IMR-90 (cell line): Measurements from ENCODE around the gene SAMD4B. TPM values are rescaled to one million over a fixed set of nuclear protein-coding genes. Genes with fewer than 3 reads are reported as not detected.

Experiments used
- ATAC-seq: fragments of 200-7000 bp; cut with Tn5 transposase; 2 replicates; pipeline ENCODE4 v1.9.1; 2020; ENCODE audit warnings: low read depth, mild to moderate bottlenecking, moderate library complexity
- BruUV-seq: library from RNA; stranded (reverse); fragments of 400-500 nt; replicated peaks from 2 replicates; lab custom pipeline; 2021; lab: Mats Ljungman, UMichigan
- CTCF ChIA-PET: fragments of 300-600 bp; formaldehyde crosslinking; extraction: SDS; loops from one replicate; lab custom pipeline; 2021; ENCODE audit warnings: antibody characterized with exemption; lab: Yijun Ruan, JAX
- POLR2A ChIA-PET: fragments of 300-600 bp; sonication (Branson Sonifier 250); formaldehyde crosslinking; loops from one replicate; lab custom pipeline; 2022; ENCODE audit warnings: antibody characterized with exemption; ENCODE audit not compliant: unreplicated experiment; lab: Charles Lee
- DNase-seq: peaks from one replicate; pipeline ENCODE4 v3.0.0; 2013
- H2AFZ ChIP-seq: replicated peaks from 2 replicates; pipeline ENCODE3; 2013; ENCODE audit warnings: low read length, mild to moderate bottlenecking; ENCODE audit not compliant: poor library complexity
- H2AK5ac ChIP-seq: 2 replicates; pipeline ENCODE4 v1.6.1; 2013; ENCODE audit warnings: low read depth, low read length, inconsistent platforms
- H2AK9ac ChIP-seq: replicated peaks from 2 replicates; pipeline ENCODE3; 2013; ENCODE audit warnings: mild to moderate bottlenecking, low read depth, low read length, moderate library complexity; ENCODE audit not compliant: poor library complexity
- H2BK120ac ChIP-seq: 2 replicates; pipeline ENCODE4 v1.6.1; 2013; ENCODE audit warnings: low read depth, low read length, inconsistent platforms
- H2BK15ac ChIP-seq: 3 replicates; pipeline ENCODE4 v1.6.1; 2013; ENCODE audit warnings: low read depth, low read length, inconsistent platforms
- H2BK20ac ChIP-seq: 2 replicates; pipeline ENCODE4 v1.6.1; 2013; ENCODE audit warnings: low read depth, mild to moderate bottlenecking, inconsistent platforms, low read length, moderate library complexity
- H2BK5ac ChIP-seq: 2 replicates; pipeline ENCODE4 v1.6.1; 2013; ENCODE audit warnings: mild to moderate bottlenecking, low read depth, low read length, inconsistent platforms; ENCODE audit not compliant: poor library complexity, severe bottlenecking
- H3K14ac ChIP-seq: replicated peaks from 2 replicates; pipeline ENCODE4 v1.6.1; 2013; ENCODE audit warnings: low read depth, low read length, inconsistent platforms
- H3K18ac ChIP-seq: 2 replicates; pipeline ENCODE4 v1.6.1; 2013; ENCODE audit warnings: low read depth, low read length, control low read depth
- H3K23ac ChIP-seq: 2 replicates; pipeline ENCODE4 v1.6.1; 2013; ENCODE audit warnings: low read depth, low read length, inconsistent platforms
- H3K27ac ChIP-seq: 2 replicates; pipeline ENCODE4 v1.5.1; 2013; ENCODE audit warnings: mild to moderate bottlenecking, control low read depth, low read length; ENCODE audit not compliant: insufficient read depth
- H3K27me3 ChIP-seq: 2 replicates; pipeline ENCODE4 v1.6.1; 2013; ENCODE audit warnings: low read length; ENCODE audit not compliant: control insufficient read depth, insufficient read depth
- H3K36me3 ChIP-seq: 2 replicates; pipeline ENCODE4 v1.6.1; 2013; ENCODE audit warnings: low read length, mixed read lengths; ENCODE audit not compliant: control insufficient read depth, insufficient read depth
- H3K4ac ChIP-seq: 2 replicates; pipeline ENCODE4 v1.6.1; 2013; ENCODE audit warnings: low read depth, low read length, inconsistent platforms
- H3K4me1 ChIP-seq: 2 replicates; pipeline ENCODE4 v1.6.1; 2013; ENCODE audit warnings: low read length, mixed read lengths; ENCODE audit not compliant: control insufficient read depth, insufficient read depth
- H3K4me2 ChIP-seq: 2 replicates; pipeline ENCODE4 v1.6.1; 2013; ENCODE audit warnings: low read depth, mild to moderate bottlenecking, control low read depth, low read length, moderate library complexity
- H3K4me3 ChIP-seq: 2 replicates; pipeline ENCODE4 v1.5.1; 2013; ENCODE audit warnings: low read depth, mild to moderate bottlenecking, control low read depth, low read length, moderate library complexity; ENCODE audit not compliant: insufficient read depth
- H3K56ac ChIP-seq: 2 replicates; pipeline ENCODE4 v1.6.1; 2013; ENCODE audit warnings: low read length, inconsistent platforms; ENCODE audit not compliant: insufficient read depth; ENCODE audit errors: extremely low read depth
- H3K79me1 ChIP-seq, 2 experiments: 2 replicates each; pipeline ENCODE4 v1.6.1; 2013; ENCODE audit warnings: low read length in 2 of 2, inconsistent platforms in 1 of 2, low read depth in 1 of 2
- H3K9ac ChIP-seq: 2 replicates; pipeline ENCODE4 v1.6.1; 2013; ENCODE audit warnings: low read depth, low read length, control low read depth
- H3K9me1 ChIP-seq: 2 replicates; pipeline ENCODE4 v1.6.1; 2013; ENCODE audit warnings: low read length, inconsistent platforms; ENCODE audit not compliant: insufficient read depth
- H3K9me3 ChIP-seq: 2 replicates; pipeline ENCODE4 v1.6.1; 2013; ENCODE audit warnings: low read length; ENCODE audit not compliant: control insufficient read depth, insufficient read depth
- H4K20me1 ChIP-seq: 2 replicates; pipeline ENCODE4 v1.6.1; 2013; ENCODE audit warnings: low read length, inconsistent platforms; ENCODE audit not compliant: insufficient read depth
- H4K5ac ChIP-seq: 2 replicates; pipeline ENCODE4 v1.6.1; 2013; ENCODE audit warnings: mild to moderate bottlenecking, low read depth, low read length, control low read depth
- H4K8ac ChIP-seq, 2 experiments: 2 replicates each; pipeline ENCODE4 v1.6.1; 2013; ENCODE audit warnings: low read depth in 2 of 2, low read length in 2 of 2, control low read depth in 1 of 2, inconsistent platforms in 1 of 2
- H4K91ac ChIP-seq: 2 replicates; pipeline ENCODE4 v1.6.1; 2013; ENCODE audit warnings: low read depth, low read length, inconsistent platforms; ENCODE audit not compliant: insufficient read depth
- BHLHE40 ChIP-seq: fragments of 150-350 bp; IDR thresholded peaks from 2 replicates; pipeline ENCODE4 v1.6.1; 2016; ENCODE audit warnings: mild to moderate bottlenecking, low read depth, low read length
- CEBPB ChIP-seq: IDR thresholded peaks from 2 replicates; pipeline ENCODE4 v1.6.1; 2012; ENCODE audit warnings: low read depth, low read length, improper control_type of control experiment
- CHD1 ChIP-seq: IDR thresholded peaks from 2 replicates; pipeline ENCODE4 v1.6.1; 2012; ENCODE audit warnings: low read depth, low read length, improper control_type of control experiment
- FOS ChIP-seq: fragments of 150-350 bp; IDR thresholded peaks from 2 replicates; pipeline ENCODE4 v1.6.1; 2016; ENCODE audit warnings: low read depth, low read length
- MAFK ChIP-seq: IDR thresholded peaks from 2 replicates; pipeline ENCODE4 v1.6.1; 2012; ENCODE audit warnings: low read depth, low read length, improper control_type of control experiment
- MAZ ChIP-seq: IDR thresholded peaks from 2 replicates; pipeline ENCODE4 v1.6.1; 2012; ENCODE audit warnings: low read depth, mild to moderate bottlenecking, low read length, improper control_type of control experiment, moderate library complexity, borderline replicate concordance
- MXI1 ChIP-seq: IDR thresholded peaks from 2 replicates; pipeline ENCODE4 v1.6.1; 2012; ENCODE audit warnings: low read depth, mild to moderate bottlenecking, low read length, moderate library complexity, borderline replicate concordance
- NFE2L2 ChIP-seq: fragments of 150-350 bp; IDR thresholded peaks from 2 replicates; pipeline ENCODE4 v1.6.1; 2016; ENCODE audit warnings: low read depth, mild to moderate bottlenecking, low read length
- POLR2A ChIP-seq: IDR thresholded peaks from 2 replicates; pipeline ENCODE4 v1.6.1; 2012; ENCODE audit warnings: mild to moderate bottlenecking, low read depth, low read length
- RAD21 ChIP-seq: IDR thresholded peaks from 2 replicates; pipeline ENCODE4 v1.6.1; 2012; ENCODE audit warnings: low read length, improper control_type of control experiment
- RCOR1 ChIP-seq: IDR thresholded peaks from 2 replicates; pipeline ENCODE4 v1.6.1; 2012; ENCODE audit warnings: mild to moderate bottlenecking, low read length, improper control_type of control experiment; ENCODE audit not compliant: insufficient replicate concordance
- RFX5 ChIP-seq: IDR thresholded peaks from 2 replicates; pipeline ENCODE4 v1.8.0; 2012; ENCODE audit warnings: low read depth, mild to moderate bottlenecking, low read length, moderate library complexity
- SMC3 ChIP-seq: fragments of 150-350 bp; IDR thresholded peaks from 2 replicates; pipeline ENCODE4 v1.6.1; 2016; ENCODE audit warnings: low read depth, mild to moderate bottlenecking, antibody characterized with exemption, low read length, moderate library complexity
- WGBS, 2 experiments: methylation state at CpG; one replicate each; pipeline versions ENCODE4 v1.1.5 to v1.1.7; 2013; ENCODE audit warnings: missing lambda C conversion rate in 2 of 2; ENCODE audit not compliant: insufficient read length in 1 of 2; ENCODE audit errors: extremely low coverage in 2 of 2; 5-methylcytosine and 5-hydroxymethylcytosine counted together
- dilution Hi-C: fragments of 300-500 bp; cut with HindIII; formaldehyde crosslinking; loops from one replicate; pipeline ENCODE4 v1.14.3; 2018; ENCODE audit warnings: low sequenced_read_pairs; ENCODE audit not compliant: unreplicated experiment
- in situ Hi-C: fragments of 300-500 bp; cut with MboI; formaldehyde crosslinking; loops from 3 replicates; pipeline ENCODE4 v1.14.3; 2019; ENCODE audit warnings: low sequenced_read_pairs, inconsistent platforms, mixed read lengths
- intact Hi-C: fragments of 100-400 bp; cut with micrococcal nuclease; formaldehyde crosslinking; loops from 2 replicates; pipeline ENCODE4 v1.10.0; 2022
- polyA plus RNA-seq, 3 experiments: library from polyadenylated mRNA; depleted of rRNA; stranded (reverse); fragments of >200 nt; gene quantifications; 2 replicates each; pipeline ENCODE4 v1.2.3, GENCODE V29; 2012; ENCODE audit warnings: low replicate concordance in 1 of 3
- total RNA-seq: library from RNA; depleted of rRNA; stranded (reverse); fragments of >200 nt; gene quantifications from 2 replicates; pipeline ENCODE4 v1.2.3, GENCODE V29; 2012
- TF ChIP-seq, protein P1 (sequence below): fragments of 150-350 bp; IDR thresholded peaks from 2 replicates; pipeline ENCODE4 v1.6.1; 2016; ENCODE audit warnings: low read depth, mild to moderate bottlenecking, low read length, moderate library complexity, borderline replicate concordance
- TF ChIP-seq, protein P2 (sequence below): conservative IDR thresholded peaks from 2 replicates; pipeline ENCODE4 v1.5.1; 2012; ENCODE audit warnings: mild to moderate bottlenecking, low read depth, low read length, improper control_type of control experiment
- TF ChIP-seq, protein P3 (sequence below): fragments of 150-350 bp; IDR thresholded peaks from 2 replicates; pipeline ENCODE4 v1.6.1; 2017; ENCODE audit warnings: mild to moderate bottlenecking, antibody characterized with exemption, low read length, low read depth

The SAMD4B gene
- total and polyA plus RNA-seq, 2 of the 4 experiments (the other 2 are of a cell fraction) = 18.3 to 97.2 TPM

DNA sequence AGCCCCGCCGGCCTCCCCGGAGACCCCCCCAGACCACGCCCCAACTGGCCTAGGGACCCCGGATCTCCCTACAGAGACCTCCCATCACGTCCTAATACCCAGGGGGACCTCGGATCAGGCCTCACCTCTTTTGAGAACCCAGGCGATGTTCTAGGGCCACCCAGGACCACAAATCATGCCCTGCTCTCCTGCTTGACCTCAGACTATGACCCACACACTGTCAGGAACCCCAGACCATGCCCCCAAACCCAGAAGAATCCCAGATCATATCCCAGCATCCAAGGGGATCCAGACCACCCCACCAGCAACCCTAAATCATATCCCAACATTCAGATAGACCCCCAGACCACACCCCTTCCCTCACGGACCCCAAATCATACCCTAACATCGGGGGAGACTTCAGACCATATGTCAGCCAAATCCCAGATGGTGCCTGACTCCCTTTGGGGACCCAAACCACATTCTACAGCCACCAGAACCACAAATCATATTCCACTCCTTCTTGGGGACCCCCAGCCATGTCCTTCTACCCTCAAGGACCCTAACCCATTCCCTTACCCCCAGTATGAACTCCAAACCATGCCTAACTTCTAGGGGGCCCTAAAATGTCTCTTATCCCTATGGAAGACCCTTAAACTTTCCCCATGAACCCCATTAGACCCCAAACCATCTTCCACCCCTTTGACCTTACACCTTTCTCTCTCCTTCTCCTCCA is 20.9 kb upstream of the SAMD4B start:
- Histone ChIP-seq H3K36me3 (no peaks in the 10 kb centered on the region), H3K27me3 (peaks cover 30% of the 10 kb centered on the region), H2AK9ac (no peak overlapping the region), H3K14ac (no peak overlapping the region), H2BK5ac (no peak overlapping the region), H4K8ac (no peak overlapping the region), H3K9me1 (no peaks in the 10 kb centered on the region), H3K9ac (no peak overlapping the region), H2AFZ (no peak overlapping the region), H3K9me3 (no peaks in the 10 kb centered on the region), H2BK20ac (no peak overlapping the region), H3K79me1 (no peaks in the 10 kb centered on the region), H3K4me1 (peaks cover 2% of the 10 kb centered on the region; the same call in 1 of the 2 replicates), H2BK15ac (no peak overlapping the region), H2BK120ac (no peak overlapping the region), H4K91ac (no peak overlapping the region), H3K4me3 (no peak overlapping the region), H3K4ac (no peak overlapping the region), H3K18ac (no peak overlapping the region), H2AK5ac (no peak overlapping the region), H3K4me2 (peak overlapping the region; percentile 51; the same call in 1 of the 2 replicates), H3K23ac (no peak overlapping the region), H4K20me1 (no peaks in the 10 kb centered on the region; the same call in 1 of the 2 replicates), H3K27ac (no peak overlapping the region), H3K56ac (no peak overlapping the region), H4K5ac (no peak overlapping the region)
- TF ChIP-seq POLR2A (no peak), NFE2L2 (no peak), MXI1 (no peak), SMC3 (no peak), RFX5 (no peak), BHLHE40 (no peak), MAZ (no peak), CEBPB (no peak), CHD1 (no peak), RCOR1 (no peak), MAFK (no peak), FOS (no peak), RAD21 (no peak)
- TF ChIP-seq, protein P1, sequence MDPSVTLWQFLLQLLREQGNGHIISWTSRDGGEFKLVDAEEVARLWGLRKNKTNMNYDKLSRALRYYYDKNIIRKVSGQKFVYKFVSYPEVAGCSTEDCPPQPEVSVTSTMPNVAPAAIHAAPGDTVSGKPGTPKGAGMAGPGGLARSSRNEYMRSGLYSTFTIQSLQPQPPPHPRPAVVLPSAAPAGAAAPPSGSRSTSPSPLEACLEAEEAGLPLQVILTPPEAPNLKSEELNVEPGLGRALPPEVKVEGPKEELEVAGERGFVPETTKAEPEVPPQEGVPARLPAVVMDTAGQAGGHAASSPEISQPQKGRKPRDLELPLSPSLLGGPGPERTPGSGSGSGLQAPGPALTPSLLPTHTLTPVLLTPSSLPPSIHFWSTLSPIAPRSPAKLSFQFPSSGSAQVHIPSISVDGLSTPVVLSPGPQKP = no peak
- TF ChIP-seq, protein P2, sequence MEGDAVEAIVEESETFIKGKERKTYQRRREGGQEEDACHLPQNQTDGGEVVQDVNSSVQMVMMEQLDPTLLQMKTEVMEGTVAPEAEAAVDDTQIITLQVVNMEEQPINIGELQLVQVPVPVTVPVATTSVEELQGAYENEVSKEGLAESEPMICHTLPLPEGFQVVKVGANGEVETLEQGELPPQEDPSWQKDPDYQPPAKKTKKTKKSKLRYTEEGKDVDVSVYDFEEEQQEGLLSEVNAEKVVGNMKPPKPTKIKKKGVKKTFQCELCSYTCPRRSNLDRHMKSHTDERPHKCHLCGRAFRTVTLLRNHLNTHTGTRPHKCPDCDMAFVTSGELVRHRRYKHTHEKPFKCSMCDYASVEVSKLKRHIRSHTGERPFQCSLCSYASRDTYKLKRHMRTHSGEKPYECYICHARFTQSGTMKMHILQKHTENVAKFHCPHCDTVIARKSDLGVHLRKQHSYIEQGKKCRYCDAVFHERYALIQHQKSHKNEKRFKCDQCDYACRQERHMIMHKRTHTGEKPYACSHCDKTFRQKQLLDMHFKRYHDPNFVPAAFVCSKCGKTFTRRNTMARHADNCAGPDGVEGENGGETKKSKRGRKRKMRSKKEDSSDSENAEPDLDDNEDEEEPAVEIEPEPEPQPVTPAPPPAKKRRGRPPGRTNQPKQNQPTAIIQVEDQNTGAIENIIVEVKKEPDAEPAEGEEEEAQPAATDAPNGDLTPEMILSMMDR = no peak
- TF ChIP-seq, protein P3, sequence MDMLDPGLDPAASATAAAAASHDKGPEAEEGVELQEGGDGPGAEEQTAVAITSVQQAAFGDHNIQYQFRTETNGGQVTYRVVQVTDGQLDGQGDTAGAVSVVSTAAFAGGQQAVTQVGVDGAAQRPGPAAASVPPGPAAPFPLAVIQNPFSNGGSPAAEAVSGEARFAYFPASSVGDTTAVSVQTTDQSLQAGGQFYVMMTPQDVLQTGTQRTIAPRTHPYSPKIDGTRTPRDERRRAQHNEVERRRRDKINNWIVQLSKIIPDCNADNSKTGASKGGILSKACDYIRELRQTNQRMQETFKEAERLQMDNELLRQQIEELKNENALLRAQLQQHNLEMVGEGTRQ = no peak
- intact Hi-C loops = no loop called here
- ChIA-PET POLR2A (no interaction called here), CTCF (no interaction called here)
- DNase-seq = no peak
- no peak for ATAC-seq
- in situ Hi-C loops = loop anchor here (10.0 kb wide), 1 partner anchor 366 kb away; no protein-coding TSS in a partner anchor
- no TSS peak for BruUV-seq
- no CpG with 5 or more reads among the region's 10 CpGs for WGBS, 2 experiments
- dilution Hi-C loops = no loop called here
